SK-N-SH (cell line): ENCODE results near the gene DSCAM. TPM values are rescaled to one million over a fixed set of nuclear protein-coding genes. Genes with fewer than 3 reads are reported as not detected.

Source experiments
- CTCF ChIA-PET: fragments of 300-600, 350-600 bp; formaldehyde crosslinking; extraction: SDS; loops from one replicate; lab custom pipeline; 2021; lab: Yijun Ruan, JAX
- POLR2A ChIA-PET: fragments of 350-600 bp; sonication (Branson Sonifier 250); formaldehyde crosslinking; extraction: SDS; loops from one replicate; lab custom pipeline; 2020; ENCODE audit warnings: antibody characterized with exemption, inconsistent platforms; lab: Yijun Ruan, JAX
- DNase-seq: peaks from one replicate; pipeline ENCODE4 v3.0.0; 2012
- H2AFZ ChIP-seq: fragments of 200-600 bp; sonication (generic); 2 replicates; pipeline ENCODE4 v1.8.1; 2016; ENCODE audit warnings: antibody characterized with exemption, mild to moderate bottlenecking, low read depth
- H3F3A ChIP-seq: fragments of 200-600 bp; sonication (generic); replicated peaks from 2 replicates; pipeline ENCODE3; 2016; ENCODE audit warnings: antibody characterized with exemption, mild to moderate bottlenecking; ENCODE audit not compliant: insufficient read depth
- H3K27ac ChIP-seq, 2 experiments: fragments of 200-500 bp in 1 of 2; fragments of 200-600 bp in 1 of 2; sonication (Bioruptor generic) in 1 of 2; sonication (generic), shearing (Covaris generic) in 1 of 2; 2 replicates each; pipeline versions ENCODE4 v1.5.1 to v1.6.1; 2014 to 2016; ENCODE audit warnings: low read depth in 2 of 2, inconsistent platforms in 1 of 2, low read length in 1 of 2, mild to moderate bottlenecking in 1 of 2, mixed read lengths in 1 of 2
- H3K27me3 ChIP-seq: fragments of 200-600 bp; sonication (generic), shearing (Covaris generic); 2 replicates; pipeline ENCODE4 v1.6.1; 2016; ENCODE audit warnings: mixed run types; ENCODE audit not compliant: insufficient read depth
- H3K36me3 ChIP-seq, 2 experiments: fragments of 200-500 bp in 1 of 2; fragments of 200-600 bp in 1 of 2; sonication (Bioruptor generic) in 1 of 2; sonication (generic) in 1 of 2; replicated peaks in 1 of 2; 2 replicates each; pipeline versions ENCODE3 to v1.5.1; 2014 to 2016; ENCODE audit warnings: low read length in 1 of 2, mild to moderate bottlenecking in 1 of 2; ENCODE audit not compliant: insufficient read depth in 2 of 2, control insufficient read depth in 1 of 2
- H3K4me1 ChIP-seq, 2 experiments: fragments of 200-500 bp in 1 of 2; fragments of 200-600 bp in 1 of 2; sonication (Bioruptor generic) in 1 of 2; sonication (generic), shearing (Covaris generic) in 1 of 2; 2 replicates each; pipeline versions ENCODE4 v1.5.1 to v1.6.1; 2014 to 2016; ENCODE audit warnings: low read depth in 1 of 2, low read length in 1 of 2, mixed run types in 1 of 2; ENCODE audit not compliant: insufficient read depth in 2 of 2, control insufficient read depth in 1 of 2
- H3K4me2 ChIP-seq: fragments of 200-600 bp; sonication (generic), shearing (Covaris generic); 2 replicates; pipeline ENCODE4 v1.6.1; 2017; ENCODE audit warnings: mixed run types
- H3K4me3 ChIP-seq, 2 experiments: fragments of 200-500 bp in 1 of 2; fragments of 200-600 bp in 1 of 2; sonication (Bioruptor generic) in 1 of 2; sonication (generic), shearing (Covaris generic) in 1 of 2; 2 replicates each; pipeline versions ENCODE4 v1.5.1 to v1.8.1; 2014 to 2016; ENCODE audit warnings: low read depth in 2 of 2, inconsistent platforms in 1 of 2, low read length in 1 of 2, mild to moderate bottlenecking in 1 of 2, mixed read lengths in 1 of 2, moderate library complexity in 1 of 2
- H3K79me2 ChIP-seq: fragments of 200-600 bp; sonication (generic); 2 replicates; pipeline ENCODE4 v1.8.1; 2017; ENCODE audit warnings: mild to moderate bottlenecking; ENCODE audit not compliant: insufficient read depth
- H3K9ac ChIP-seq: fragments of 200-600 bp; sonication (generic); 2 replicates; pipeline ENCODE4 v1.6.1; 2017; ENCODE audit warnings: mixed run types
- H3K9me2 ChIP-seq: fragments of 200-600 bp; sonication (generic); 2 replicates; pipeline ENCODE4 v1.6.1; 2017; ENCODE audit warnings: mixed run types
- H3K9me3 ChIP-seq: fragments of 200-600 bp; sonication (generic); 2 replicates; pipeline ENCODE4 v1.6.1; 2017; ENCODE audit warnings: mixed run types, mild to moderate bottlenecking, moderate library complexity
- H4K20me1 ChIP-seq: fragments of 200-600 bp; sonication (generic); 2 replicates; pipeline ENCODE4 v1.6.1; 2017; ENCODE audit warnings: mild to moderate bottlenecking, mixed run types; ENCODE audit not compliant: insufficient read depth
- EP300 ChIP-seq, 2 experiments: IDR thresholded peaks; 2 replicates each; pipeline versions ENCODE4 v1.4.0 to v1.6.1; 2012; ENCODE audit warnings: borderline replicate concordance in 1 of 2, low read depth in 1 of 2, low read length in 1 of 2
- GABPA ChIP-seq: IDR thresholded peaks from 2 replicates; pipeline ENCODE4 v1.4.0; 2012; ENCODE audit warnings: low read depth, mild to moderate bottlenecking
- MEF2A ChIP-seq: IDR thresholded peaks from 2 replicates; pipeline ENCODE4 v1.4.0; 2012; ENCODE audit warnings: low read depth, borderline replicate concordance
- POLR2AphosphoS5 ChIP-seq: IDR thresholded peaks from 2 replicates; pipeline ENCODE4 v1.6.1; 2012; ENCODE audit warnings: low read depth, low read length
- RAD21 ChIP-seq: IDR thresholded peaks from 2 replicates; pipeline ENCODE4 v1.6.1; 2012; ENCODE audit warnings: mild to moderate bottlenecking, low read length
- RCOR1 ChIP-seq: fragments of 150-350 bp; IDR thresholded peaks from 2 replicates; pipeline ENCODE4 v1.6.1; 2017; ENCODE audit warnings: antibody characterized with exemption, low read length
- SMC3 ChIP-seq: IDR thresholded peaks from 2 replicates; pipeline ENCODE4 v1.6.1; 2012; ENCODE audit warnings: low read depth, low read length, improper control_type of control experiment
- TCF12 ChIP-seq: IDR thresholded peaks from 2 replicates; pipeline ENCODE4 v1.4.0; 2012
- WGBS: methylation state at CpG from one replicate; pipeline ENCODE4 v1.1.6; 2017; ENCODE audit warnings: low lambda C conversion rate; 5-methylcytosine and 5-hydroxymethylcytosine counted together
- polyA plus RNA-seq, 3 experiments: library from polyadenylated mRNA; depleted of rRNA; stranded (reverse); fragments of >200 nt; gene quantifications; 2 replicates each; pipeline ENCODE4 v1.2.3, GENCODE V29; 2012
- TF ChIP-seq, protein P1 (sequence below): fragments of 150-350 bp; IDR thresholded peaks from 2 replicates; pipeline ENCODE4 v1.6.1; 2017; ENCODE audit warnings: antibody characterized with exemption, low read length, low read depth, borderline replicate concordance
- TF ChIP-seq, protein P2 (sequence below): fragments of 200-600 bp; sonication (generic); IDR thresholded peaks from 2 replicates; pipeline ENCODE4 v1.6.1; 2017; ENCODE audit warnings: antibody characterized with exemption, mild to moderate bottlenecking, moderate library complexity

The DSCAM gene
- polyA plus RNA-seq, 1 of the 3 experiments (the other 2 are of a cell fraction): not detected

DNA sequence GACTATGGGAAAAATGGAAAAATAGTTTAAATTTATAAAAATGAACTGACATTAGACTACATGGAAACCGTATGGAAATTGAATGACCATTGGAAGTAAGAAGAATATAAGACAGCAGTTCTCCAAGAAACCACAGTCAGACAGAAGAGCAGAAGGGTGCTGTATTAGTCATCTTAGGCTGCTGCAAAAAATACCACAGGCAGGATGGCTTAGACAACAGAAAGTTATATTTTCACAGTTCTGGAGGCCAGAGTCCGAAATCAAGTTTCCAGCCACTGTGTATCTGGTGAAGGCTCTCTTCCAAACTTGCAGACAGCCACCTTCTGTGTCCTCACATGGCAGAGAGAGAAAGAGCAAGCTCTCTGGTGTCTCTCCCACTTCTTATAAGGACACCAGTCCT, 175.2 kb downstream of the DSCAM start:
- Histone ChIP-seq H3K4me2 (no peak overlapping the region), H3K36me3 (no peaks in the 10 kb centered on the region), H3K27ac (no peak overlapping the region), H3K9me2 (no peaks in the 10 kb centered on the region), H4K20me1 (no peaks in the 10 kb centered on the region), H3K4me3 (no peak overlapping the region), H3K4me1 (peaks cover 0 to 3% of the 10 kb centered on the region in 2 experiments; a peak in 1 of 4 replicates), H3K27me3 (no peaks in the 10 kb centered on the region), H3K9ac (no peak overlapping the region), H2AFZ (no peak overlapping the region), H3K9me3 (no peaks in the 10 kb centered on the region), H3F3A (no peaks in the 10 kb centered on the region), H3K79me2 (no peaks in the 10 kb centered on the region)
- TF ChIP-seq POLR2AphosphoS5 (no peak), MEF2A (no peak), RAD21 (no peak), RCOR1 (no peak)
- ChIA-PET POLR2A (no interaction called here), CTCF (no interaction called here)
- WGBS: 20% methylated on average over 2 of the region's 2 CpGs
- no peak for DNase-seq

DNA sequence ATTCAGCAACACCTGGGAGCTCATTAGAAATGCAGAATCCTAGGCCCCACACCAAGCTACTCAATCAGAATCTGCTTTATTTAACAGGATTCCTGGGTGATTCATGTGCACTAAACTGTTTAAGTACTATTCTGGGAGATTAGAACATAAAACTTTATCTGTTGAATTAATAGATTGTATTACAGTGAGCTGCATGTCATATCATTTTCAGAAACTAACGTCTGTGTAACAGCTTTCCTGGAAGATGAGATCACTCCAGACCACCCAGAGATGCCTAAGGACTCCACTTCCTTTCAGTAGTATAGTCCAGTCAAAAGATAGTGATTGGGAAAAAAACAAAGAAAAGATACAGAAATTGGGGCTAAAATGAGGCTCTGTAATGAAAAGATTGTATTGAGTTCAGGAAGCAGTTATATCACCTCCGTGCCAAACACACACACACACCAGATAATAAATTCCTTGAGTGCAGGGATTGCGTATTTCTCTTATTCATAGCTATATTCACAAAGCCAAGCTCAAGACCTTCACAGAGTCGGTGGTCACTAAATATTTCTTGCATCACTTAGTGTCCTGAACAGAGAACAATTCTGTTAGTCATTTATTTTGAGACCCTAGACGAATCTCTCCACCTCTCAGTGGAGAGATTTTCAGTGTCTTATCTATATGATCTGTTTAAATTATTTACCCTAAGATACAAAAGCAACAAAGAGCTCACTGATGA, 178.2 kb downstream of the DSCAM start:
- no peaks in the 10 kb centered on the region for H4K20me1 ChIP-seq
- H3K4me2 ChIP-seq: no peak overlapping the region
- POLR2A ChIA-PET: no interaction called here
- H3K4me3 ChIP-seq: no peak overlapping the region
- WGBS: 14% methylated on average over 5 of the region's 5 CpGs
- no peaks in the 10 kb centered on the region for H3K9me3 ChIP-seq
- H3K4me1 ChIP-seq: peaks cover 0 to 3% of the 10 kb centered on the region in 2 experiments; a peak in 1 of 4 replicates
- no peak overlapping the region for H2AFZ ChIP-seq
- no peaks in the 10 kb centered on the region for H3K27me3 ChIP-seq
- H3K9ac ChIP-seq: no peak overlapping the region
- H3K27ac ChIP-seq: no peak overlapping the region
- DNase-seq: no peak
- H3F3A ChIP-seq: no peaks in the 10 kb centered on the region
- no peaks in the 10 kb centered on the region for H3K79me2 ChIP-seq
- no peaks in the 10 kb centered on the region for H3K9me2 ChIP-seq
- CTCF ChIA-PET: interaction anchor here (1.1 to 1.5 kb wide), 3 partner anchors 16 to 202 kb away, joined by 3 to 4 read pairs (median 3); no protein-coding TSS in a partner anchor
- TF ChIP-seq RCOR1 (peak; percentile 48; the same call in 1 of the 2 replicates), EP300 (IDR thresholded peaks at IDR 0.05; ENCODE audit: borderline replicate concordance in 1 of 2, low read depth in 1 of 2, low read length in 1 of 2) (peak in 1 of 2 experiments; percentile 10; a peak in 1 of 4 replicates), TCF12 (no peak)
- no peaks in the 10 kb centered on the region for H3K36me3 ChIP-seq

DNA sequence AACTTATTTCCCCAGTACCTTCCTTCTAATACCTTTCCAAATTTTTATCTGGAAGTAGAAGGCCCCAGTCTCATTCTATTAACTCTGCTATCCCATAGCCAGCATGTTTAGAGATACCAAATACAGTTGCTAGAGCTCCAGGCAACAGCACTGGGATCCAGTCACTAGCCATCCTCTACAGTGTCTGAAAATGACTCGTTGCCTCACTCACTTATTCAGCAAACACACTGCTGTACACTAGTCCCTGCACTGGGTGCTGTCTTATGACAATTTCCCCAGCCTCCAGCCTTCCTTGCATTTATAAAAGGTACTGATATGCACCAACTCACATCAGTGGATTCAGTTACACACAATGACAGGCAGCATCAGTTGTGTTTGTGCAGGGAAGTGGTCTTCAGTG, 179.0 kb downstream of the DSCAM start:
- ChIA-PET CTCF (interaction anchor here (1.1 to 1.5 kb wide), 3 partner anchors 17 to 201 kb away, joined by 3 to 4 read pairs (median 3); no protein-coding TSS in a partner anchor), POLR2A (no interaction called here)
- H3K4me1 ChIP-seq: peaks cover 0 to 3% of the 10 kb centered on the region in 2 experiments; a peak in 1 of 4 replicates
- H2AFZ ChIP-seq: no peak overlapping the region
- H3K9me3 ChIP-seq: no peaks in the 10 kb centered on the region
- 17% methylated on average over 1 of the region's 1 CpG for WGBS
- H3K4me2 ChIP-seq: no peak overlapping the region
- no peak overlapping the region for H3K27ac ChIP-seq
- H3K27me3 ChIP-seq: no peaks in the 10 kb centered on the region
- no peaks in the 10 kb centered on the region for H3K36me3 ChIP-seq
- no peaks in the 10 kb centered on the region for H3K9me2 ChIP-seq
- no peak overlapping the region for H3K4me3 ChIP-seq
- no peaks in the 10 kb centered on the region for H3K79me2 ChIP-seq
- TF ChIP-seq RAD21: no peak
- TF ChIP-seq, protein P1, sequence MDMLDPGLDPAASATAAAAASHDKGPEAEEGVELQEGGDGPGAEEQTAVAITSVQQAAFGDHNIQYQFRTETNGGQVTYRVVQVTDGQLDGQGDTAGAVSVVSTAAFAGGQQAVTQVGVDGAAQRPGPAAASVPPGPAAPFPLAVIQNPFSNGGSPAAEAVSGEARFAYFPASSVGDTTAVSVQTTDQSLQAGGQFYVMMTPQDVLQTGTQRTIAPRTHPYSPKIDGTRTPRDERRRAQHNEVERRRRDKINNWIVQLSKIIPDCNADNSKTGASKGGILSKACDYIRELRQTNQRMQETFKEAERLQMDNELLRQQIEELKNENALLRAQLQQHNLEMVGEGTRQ: no peak
- no peak for TF ChIP-seq RCOR1
- no peak for TF ChIP-seq EP300 (IDR thresholded peaks at IDR 0.05; ENCODE audit: borderline replicate concordance in 1 of 2, low read depth in 1 of 2, low read length in 1 of 2)
- TF ChIP-seq, protein P2, sequence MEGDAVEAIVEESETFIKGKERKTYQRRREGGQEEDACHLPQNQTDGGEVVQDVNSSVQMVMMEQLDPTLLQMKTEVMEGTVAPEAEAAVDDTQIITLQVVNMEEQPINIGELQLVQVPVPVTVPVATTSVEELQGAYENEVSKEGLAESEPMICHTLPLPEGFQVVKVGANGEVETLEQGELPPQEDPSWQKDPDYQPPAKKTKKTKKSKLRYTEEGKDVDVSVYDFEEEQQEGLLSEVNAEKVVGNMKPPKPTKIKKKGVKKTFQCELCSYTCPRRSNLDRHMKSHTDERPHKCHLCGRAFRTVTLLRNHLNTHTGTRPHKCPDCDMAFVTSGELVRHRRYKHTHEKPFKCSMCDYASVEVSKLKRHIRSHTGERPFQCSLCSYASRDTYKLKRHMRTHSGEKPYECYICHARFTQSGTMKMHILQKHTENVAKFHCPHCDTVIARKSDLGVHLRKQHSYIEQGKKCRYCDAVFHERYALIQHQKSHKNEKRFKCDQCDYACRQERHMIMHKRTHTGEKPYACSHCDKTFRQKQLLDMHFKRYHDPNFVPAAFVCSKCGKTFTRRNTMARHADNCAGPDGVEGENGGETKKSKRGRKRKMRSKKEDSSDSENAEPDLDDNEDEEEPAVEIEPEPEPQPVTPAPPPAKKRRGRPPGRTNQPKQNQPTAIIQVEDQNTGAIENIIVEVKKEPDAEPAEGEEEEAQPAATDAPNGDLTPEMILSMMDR: no peak
- TF ChIP-seq TCF12: no peak
- TF ChIP-seq SMC3: no peak
- TF ChIP-seq GABPA: no peak
- no peak overlapping the region for H3K9ac ChIP-seq
- no peaks in the 10 kb centered on the region for H3F3A ChIP-seq
- no peaks in the 10 kb centered on the region for H4K20me1 ChIP-seq
- no peak for DNase-seq
